GM12864 (cell line): ENCODE results near the gene C5orf15.
"Not testable (repeated sequence)": the region's sequence is repeated elsewhere in the genome, so short reads cannot be mapped to it uniquely, and the experiment has no call there.

ENCODE experiments used
- DNase-seq: peaks from one replicate; pipeline ENCODE4 v3.0.0-alpha.2; 2011; ENCODE audit warnings: low read depth
- H3K4me3 ChIP-seq: 2 replicates; pipeline ENCODE4 v1.5.1; 2011; ENCODE audit warnings: mild to moderate bottlenecking, low read depth, low read length, control low read depth
- TF ChIP-seq, protein P1 (sequence below): IDR thresholded peaks from 2 replicates; pipeline ENCODE4 v1.5.1; 2011; ENCODE audit warnings: low read depth, mild to moderate bottlenecking, moderate library complexity, low read length, control low read depth, inconsistent platforms; ENCODE audit errors: missing control alignments

C5orf15 gene

DNA sequence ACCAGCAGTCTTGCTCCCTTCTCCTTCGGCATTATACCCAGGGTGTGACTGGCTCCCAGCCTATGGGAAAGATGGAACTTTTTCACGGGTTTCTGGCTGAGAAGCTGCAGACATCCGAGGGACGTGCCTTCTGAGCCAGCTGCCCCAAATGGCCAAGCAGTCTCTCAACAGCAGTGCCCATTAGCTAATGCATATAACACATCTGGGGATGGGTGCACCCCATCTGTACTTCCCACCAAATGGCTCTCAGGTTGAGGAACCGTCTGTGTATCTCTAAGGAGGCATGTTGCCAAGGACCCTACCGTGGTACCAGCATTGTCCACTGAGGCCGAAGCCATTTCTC is 25.0 kb downstream of the C5orf15 start:
- TF ChIP-seq, protein P1, sequence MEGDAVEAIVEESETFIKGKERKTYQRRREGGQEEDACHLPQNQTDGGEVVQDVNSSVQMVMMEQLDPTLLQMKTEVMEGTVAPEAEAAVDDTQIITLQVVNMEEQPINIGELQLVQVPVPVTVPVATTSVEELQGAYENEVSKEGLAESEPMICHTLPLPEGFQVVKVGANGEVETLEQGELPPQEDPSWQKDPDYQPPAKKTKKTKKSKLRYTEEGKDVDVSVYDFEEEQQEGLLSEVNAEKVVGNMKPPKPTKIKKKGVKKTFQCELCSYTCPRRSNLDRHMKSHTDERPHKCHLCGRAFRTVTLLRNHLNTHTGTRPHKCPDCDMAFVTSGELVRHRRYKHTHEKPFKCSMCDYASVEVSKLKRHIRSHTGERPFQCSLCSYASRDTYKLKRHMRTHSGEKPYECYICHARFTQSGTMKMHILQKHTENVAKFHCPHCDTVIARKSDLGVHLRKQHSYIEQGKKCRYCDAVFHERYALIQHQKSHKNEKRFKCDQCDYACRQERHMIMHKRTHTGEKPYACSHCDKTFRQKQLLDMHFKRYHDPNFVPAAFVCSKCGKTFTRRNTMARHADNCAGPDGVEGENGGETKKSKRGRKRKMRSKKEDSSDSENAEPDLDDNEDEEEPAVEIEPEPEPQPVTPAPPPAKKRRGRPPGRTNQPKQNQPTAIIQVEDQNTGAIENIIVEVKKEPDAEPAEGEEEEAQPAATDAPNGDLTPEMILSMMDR, result no peak
- no peak overlapping the region for H3K4me3 ChIP-seq
- DNase-seq, result no peak

- TF ChIP-seq, protein P1, result no peak
- no peak for DNase-seq
- H3K4me3 ChIP-seq, result no peak overlapping the region
Observed at GRCh38 chr5:133942614-133943474, 25.6 kb downstream of the C5orf15 start.

DNA sequence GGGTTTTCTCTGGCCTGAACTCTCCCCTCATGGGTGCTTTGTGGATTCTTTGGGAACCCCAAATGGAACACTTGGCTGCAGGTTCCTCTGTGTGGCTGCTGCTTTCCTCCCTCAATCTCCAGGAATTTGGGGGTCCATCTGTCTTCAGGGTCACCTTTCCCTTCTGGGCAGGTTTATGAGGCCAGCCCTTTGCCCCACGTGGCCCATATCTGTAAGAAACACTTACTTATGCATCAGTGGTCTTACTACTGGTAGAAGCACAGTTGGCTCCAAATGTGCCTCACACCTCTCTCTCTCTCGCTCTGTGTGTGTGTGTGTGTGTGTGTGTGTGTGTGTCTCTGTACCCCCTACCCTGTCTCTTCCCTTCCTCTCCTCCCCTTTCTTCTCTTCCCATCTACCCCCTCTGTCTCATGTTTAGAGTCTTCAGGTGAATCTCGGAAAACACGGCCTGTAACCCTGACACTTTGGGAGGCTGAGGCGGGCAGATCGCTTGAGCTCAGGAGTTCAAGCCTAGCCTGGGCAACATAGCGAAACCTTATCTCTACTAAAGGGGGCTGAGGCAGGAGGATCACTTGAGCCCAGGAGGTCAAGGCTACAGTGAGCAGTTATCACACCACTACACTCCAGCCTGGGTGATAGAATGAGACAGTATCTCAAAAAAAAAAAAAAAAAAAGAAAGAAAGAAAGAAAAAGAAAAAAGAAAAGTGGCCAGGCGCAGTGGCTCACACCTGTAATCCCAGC is 26.8 kb downstream of the C5orf15 start:
- no peak overlapping the region for H3K4me3 ChIP-seq
- no peak for DNase-seq
- TF ChIP-seq, protein P1, result no peak

DNA sequence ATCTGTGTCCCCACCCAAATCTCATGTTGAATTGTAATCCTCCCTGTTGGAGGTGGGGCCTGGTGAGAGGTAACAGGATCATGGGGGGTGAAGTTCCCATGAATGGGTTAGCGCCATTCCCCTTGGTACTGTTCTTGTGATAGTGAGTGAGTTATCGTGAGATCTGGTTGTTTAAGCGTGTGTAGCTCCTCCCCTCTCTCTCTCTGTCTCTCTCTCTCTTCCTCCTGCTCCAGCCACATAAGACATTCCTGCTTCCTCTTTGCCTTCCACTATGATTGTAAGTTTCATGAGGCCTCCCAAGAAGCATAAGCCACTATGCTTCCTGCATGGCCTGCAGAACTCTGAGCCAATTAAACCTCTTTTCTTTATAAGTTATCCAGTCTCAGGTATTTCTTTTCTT is 28.8 kb downstream of the C5orf15 start:
- no peak for DNase-seq
- TF ChIP-seq, protein P1, result no peak
- no peak overlapping the region for H3K4me3 ChIP-seq

DNA sequence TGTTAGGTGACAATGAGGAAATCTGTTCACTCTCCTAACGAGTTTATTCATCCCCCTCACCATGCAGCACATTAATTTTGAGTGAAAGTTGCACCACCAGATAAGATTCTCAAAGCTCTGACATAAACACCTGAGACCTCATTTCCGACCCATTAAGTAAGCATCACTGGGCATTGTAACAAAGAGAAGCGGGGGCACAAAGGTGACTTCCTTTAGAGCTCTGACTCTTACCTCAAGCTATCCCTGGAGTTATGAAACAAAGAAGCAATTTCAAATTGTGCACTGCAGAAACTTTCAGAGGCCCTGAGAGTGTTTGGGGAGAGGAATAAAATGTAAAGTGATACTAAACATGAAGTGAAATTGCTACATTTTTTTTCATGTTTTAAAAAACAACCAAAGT is 29.5 kb downstream of the C5orf15 start:
- DNase-seq, result peak; percentile 56
- H3K4me3 ChIP-seq, result no peak overlapping the region
- TF ChIP-seq, protein P1, result no peak

DNA sequence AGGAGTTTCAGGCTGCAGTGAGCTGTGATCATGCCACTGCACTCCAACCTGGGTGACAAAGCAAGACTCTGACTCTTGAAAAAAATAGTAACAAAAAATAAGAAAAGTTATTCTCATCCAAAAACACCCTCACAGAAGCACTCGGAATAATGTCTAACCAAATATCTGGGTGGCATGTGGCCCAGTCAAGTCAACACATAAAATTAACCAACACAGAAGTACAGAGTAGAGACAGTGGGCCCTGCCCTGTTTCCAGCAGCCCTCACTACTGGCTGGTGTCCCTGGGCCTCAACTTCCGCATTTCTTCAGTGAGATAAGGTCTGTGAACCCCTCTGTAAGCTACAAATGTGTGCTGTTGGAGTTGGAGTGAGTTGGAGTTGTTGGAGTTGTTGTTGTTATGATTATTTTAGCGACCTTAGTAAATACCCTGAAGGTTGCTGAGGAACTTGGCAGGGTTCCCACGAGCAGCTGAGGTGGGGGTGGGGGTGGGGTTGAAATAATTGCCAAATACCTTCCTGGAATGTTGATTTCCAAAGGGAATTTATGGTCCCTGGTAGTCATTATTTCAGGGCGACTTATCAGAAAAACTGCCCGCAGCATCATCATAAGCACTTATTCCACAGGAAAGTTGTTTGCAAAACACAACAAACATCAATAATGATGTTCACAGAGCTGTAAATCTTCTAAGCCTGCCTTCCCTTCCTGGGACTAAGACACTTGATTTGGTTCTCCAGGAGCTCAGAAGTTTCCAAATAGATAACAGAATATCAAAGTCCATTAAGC is 30.2 kb downstream of the C5orf15 start:
- TF ChIP-seq, protein P1, result no peak
- H3K4me3 ChIP-seq, result no peak overlapping the region
- no peak for DNase-seq

- DNase-seq, H3K4me3 ChIP-seq: not testable (repeated sequence)
Observed at GRCh38 chr5:133937628-133938027, 30.8 kb downstream of the C5orf15 start.
